Pons (tissue), 1 donor: ENCODE measurements around the gene ST6GALNAC3.
"Not testable (repeated sequence)": the region's sequence is repeated elsewhere in the genome, so short reads cannot be mapped to it uniquely, and the experiment has no call there.

Experiments
- DNase-seq: peaks from one replicate; pipeline ENCODE4 v3.0.0-alpha.2; 2016; ENCODE audit warnings: low spot score

ST6GALNAC3 gene

DNA sequence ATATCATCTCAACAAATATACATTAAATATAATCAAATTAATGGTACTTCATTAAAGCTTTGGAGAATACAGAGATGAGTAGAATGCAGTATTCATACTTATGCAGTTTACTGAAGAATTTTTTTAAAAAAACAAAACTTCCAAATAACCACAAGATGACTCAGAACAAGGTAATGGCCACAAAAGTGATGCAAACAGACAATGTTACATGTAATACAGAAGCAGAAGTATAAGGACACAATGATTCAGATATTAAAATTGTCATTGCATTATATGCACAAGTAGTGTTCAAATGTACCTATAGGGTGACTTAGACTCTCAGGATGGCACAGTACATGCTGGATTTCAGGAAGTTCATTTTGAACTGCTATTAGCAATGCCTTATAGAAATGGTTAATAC is 565.5 kb downstream of the ST6GALNAC3 start:
- DNase-seq, result no peak

DNA sequence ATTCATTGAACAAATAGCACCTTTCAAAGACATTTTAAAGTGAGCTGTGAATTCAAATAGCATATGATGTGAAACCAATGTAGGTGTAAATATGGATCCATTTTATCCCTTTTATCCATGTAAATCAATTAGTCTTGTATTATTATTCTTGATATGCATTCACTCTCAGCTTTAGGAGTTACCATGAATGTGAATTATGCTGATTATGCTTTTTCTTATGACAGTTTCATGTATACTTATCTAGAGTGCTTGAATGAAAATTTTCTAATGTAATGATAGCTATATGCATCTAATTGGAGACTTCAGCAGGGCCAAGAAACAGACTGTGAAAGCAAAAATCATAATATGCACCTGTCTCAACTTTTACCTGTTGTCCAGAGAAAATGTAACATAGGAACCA is 566.2 kb downstream of the ST6GALNAC3 start:
- no peak for DNase-seq

DNA sequence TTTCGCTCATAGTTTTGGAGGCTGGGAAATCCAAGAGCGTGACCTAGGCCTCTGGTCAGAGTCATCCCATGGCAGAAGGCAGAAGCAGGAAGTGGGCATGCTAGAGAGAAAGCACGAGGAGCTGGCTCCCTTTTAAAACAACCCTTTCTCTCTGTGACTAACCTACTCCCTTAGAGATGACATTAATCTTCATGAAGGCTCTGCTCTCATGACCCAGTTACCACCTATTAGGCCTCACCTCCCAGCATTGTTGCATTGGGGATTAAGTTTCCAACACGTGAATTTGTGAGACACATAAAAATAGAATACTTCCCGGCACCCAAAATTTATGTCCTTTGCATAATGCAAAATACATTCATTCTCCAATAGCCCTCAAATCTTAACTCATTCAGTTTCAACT is 569.6 kb downstream of the ST6GALNAC3 start:
- DNase-seq, result no peak

DNA sequence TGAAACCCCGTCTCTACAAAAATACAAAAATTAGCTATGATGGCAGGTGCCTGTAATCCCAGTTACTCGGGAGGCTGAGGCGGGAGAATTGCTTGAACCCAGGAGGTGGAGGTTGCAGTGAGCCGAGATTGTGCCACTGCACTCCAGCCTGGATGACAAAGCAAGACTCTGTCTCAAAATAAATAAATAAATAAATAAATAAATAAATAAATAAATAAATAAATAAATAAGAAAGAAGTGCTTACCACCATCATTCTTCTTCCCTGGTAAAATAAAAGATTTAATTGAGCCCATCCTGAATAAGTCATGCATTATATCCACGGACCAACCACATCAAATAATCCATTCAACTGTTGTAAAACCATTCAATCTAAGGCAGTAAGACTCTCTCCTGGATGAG is 578.3 kb downstream of the ST6GALNAC3 start:
- DNase-seq, result not testable (repeated sequence)

DNA sequence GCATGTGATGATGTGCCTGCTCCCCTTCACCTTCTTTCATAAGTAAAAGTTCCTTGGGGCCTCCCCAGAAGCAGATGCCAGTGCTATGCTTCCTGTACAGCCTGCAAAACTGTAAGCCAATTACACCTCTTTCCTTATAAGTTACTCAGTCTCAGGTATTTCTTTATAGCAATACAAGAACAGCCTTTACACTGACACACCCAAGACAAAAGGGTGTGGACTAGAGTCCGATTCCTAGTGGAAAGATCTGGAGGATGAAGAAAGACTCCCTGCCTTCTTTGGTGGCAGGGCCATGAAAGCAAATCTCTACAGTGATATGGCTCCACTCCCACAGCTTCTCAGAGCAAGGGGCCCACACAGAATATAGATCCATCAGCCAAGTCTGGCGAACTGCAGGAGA is 583.1 kb downstream of the ST6GALNAC3 start:
- DNase-seq, result no peak

DNA sequence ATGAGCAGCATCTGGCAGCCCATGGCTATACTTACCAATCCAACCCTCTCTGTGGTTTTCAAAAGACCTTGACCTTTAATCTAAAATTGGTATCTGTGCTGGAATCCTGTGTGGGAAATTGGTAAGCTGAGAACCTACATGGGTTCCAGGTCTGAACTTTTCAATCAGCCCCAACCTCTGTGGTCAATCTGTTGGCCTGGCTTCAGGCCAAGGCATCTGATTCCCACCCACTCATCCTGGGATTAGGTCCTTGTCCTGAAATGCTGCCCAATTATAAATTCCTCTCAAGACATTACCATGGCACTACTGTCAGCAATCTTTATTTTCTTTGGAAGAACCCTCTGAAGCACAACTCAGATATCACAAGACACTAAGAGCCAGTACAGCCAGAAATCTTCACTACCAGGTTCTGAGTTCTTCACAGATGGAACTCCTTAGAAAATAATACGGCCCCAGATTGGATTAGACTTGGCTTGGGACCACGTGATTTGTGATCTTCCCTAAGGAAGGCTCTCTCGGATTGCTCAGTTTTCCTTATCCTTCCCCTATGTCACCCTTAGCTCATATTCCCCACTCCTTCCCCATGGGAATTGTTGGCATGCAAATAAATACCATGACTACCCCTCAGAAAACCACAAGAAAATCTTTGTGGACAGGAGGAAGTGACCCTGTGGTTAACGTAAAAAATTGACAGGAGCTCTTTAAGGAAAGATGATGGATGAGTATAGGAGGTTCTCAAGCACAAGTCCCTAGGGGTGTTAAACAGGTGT is 584.8 kb downstream of the ST6GALNAC3 start:
- no peak for DNase-seq

DNA sequence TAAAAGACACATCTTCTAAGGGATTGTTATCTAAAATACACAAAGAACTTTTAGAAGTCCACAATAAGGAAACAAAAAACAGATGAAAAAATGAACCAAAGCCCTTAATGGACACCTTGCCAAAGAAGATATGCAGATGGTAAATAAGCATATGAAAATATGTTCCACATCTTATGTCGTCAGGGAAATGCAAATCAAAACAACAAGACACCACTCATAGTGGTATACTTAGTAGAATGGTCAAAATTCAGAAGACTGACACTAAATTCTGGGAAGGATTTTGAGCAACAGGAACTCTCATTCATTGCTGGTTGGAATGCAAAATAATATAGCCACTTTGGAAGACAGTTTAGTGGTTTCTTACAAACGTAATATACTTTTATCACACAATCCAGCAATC is 587.0 kb downstream of the ST6GALNAC3 start:
- DNase-seq, result no peak

DNA sequence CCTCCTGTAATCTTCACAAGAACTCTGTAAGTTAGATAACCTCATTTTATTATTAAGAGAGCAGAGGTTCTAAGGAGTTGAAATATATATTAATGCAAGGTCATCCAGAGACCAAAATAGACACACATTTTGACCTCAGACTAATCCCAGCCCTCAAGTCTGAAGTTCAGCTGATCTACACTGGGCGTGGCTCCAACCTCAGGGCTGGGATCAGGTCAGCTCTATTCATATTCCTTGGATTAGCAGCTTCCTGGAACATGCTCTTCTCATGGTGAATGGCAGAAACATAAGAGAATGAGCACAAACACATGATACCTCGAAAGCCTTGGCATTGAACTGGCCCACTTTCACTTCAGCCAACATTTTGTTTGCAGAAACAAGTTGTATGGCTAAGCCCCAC is 592.0 kb downstream of the ST6GALNAC3 start:
- DNase-seq, result no peak

DNA sequence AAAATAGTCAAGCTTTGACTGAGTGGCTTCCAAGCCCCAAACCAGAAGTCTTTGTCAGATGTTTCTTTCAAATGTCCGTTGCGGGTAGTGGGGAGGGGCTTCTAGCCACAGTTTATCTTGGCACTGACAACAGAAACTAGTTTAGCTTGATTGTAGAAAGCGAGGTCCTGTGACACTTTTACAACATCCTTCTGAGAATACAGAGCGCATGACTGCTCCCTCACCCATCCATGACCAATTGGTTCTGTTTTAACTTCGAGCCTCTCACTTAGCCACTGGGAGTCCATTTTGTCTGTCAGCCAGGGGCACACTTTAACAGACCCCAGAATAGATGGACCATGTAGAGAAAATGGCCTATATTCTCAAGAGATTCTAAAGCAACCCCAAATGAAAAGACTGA is 593.5 kb downstream of the ST6GALNAC3 start:
- no peak for DNase-seq

DNA sequence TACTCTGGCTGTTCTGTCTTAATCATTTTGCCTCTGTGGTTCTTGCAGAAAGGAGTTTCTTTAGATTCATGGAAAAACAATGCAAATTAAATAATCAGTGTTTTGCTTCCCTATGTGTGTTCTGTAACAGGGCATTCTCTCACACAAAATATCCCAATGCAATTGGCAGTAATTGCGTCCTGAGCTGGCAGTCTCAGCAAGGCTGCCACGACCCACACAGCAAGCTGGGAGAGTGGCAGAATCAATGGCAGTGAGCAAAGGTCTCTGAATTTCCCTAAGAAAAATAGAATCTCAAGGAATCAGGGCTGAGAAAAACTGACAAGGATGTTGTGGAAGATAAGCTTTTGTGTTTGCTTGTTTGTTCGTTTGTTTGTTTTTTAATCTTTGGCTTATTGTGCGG is 594.6 kb downstream of the ST6GALNAC3 start:
- no peak for DNase-seq

DNA sequence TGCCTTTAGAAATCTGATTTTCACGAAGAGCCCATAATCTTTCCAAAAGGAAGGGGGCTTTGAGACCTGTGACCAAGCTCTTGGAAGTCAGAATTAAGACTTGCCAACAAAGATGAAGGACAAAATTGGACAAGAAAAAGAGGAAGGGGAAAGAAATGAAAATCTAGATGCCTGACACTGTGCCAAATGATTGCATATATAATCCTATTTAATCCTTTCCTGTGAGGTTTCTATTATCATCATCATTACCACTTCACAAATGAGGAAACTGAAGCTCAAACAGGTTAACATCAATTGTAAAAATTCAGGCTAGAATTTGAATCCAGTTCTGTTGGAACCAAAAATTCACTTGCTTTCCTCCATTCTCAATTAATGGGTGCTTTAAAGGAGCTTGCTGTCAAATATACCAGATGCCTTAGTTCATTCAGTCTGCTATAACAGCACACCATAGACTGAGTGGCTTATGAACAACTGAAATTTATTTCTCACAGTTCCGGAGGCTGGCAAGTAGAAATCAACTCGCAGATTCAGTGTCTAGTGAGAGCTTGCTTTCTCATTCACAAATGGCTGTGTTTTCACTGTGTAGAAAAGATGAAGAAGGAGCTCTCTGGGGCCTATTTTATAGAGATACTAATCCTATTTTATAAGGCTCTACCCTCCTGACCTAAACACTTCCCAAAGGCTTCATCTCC is 595.2 kb downstream of the ST6GALNAC3 start:
- DNase-seq, result no peak

DNA sequence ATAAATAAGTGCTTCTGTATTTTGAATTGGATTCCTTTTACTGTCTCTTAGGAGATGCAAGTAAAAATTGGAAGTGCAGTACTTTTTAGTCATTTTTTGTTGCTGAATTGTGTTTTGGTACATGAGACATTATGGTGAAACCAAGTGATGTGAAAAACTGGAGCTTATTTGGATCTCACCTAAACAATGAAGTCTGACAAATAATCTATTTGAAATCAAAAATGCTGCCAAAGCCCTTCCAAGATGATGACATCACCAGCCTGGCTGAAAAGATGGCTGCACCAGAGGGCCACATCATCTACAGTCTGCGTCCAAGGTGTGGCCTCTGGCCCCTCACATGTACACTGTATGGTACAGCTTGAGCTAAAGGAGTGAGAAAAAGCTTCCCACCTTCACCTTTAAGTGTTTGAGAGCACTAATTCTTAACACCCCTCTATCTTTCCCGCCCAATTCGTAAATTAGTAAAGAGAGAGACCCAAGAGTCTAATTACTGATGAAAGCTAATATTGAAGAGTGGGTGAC is 600.2 kb downstream of the ST6GALNAC3 start:
- DNase-seq, result no peak

DNA sequence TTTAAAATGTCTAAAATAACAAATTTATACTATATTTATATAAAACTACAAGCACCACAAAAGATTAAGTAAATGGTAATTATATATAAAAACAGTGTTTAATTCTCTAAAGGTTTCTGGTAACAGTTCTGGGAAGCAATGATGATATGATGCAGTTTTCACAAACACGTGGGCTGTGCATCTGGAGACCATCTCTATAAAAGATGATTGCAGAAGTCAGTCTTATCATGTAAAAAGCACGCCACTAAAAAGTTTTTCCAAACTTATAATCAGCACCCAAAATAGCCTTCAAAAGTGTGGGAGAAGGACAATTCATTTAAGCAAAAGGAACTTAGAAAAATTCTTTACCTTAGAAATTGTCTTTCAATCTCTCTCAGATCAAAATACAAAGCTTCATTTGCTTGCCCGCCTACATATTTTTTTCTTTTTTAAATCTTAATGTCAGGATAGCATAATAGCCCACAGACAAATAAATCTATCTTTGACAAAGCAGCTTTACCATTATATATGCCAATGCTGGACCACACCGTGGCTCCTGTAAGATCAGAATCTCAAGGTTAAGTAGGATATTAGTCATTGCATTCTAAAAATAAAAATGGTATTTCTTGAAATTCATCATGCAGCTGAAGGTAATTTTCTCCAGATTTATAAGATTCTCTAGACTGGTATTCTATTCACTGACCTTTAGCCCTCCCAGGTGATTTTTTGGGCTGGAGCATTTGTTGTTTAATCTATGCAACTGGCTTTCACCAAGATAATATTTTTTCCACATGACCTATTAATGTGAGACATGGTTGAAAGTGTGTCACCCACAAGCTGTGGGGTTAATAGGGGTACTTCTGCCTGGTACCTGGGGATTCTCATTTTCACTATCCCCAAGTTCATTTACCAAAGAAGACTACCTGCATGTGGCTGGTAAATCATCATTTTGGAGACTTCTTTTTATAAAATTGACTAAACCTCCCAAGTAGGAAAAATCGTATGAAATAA is 603.2 kb downstream of the ST6GALNAC3 start:
- DNase-seq, result no peak

DNA sequence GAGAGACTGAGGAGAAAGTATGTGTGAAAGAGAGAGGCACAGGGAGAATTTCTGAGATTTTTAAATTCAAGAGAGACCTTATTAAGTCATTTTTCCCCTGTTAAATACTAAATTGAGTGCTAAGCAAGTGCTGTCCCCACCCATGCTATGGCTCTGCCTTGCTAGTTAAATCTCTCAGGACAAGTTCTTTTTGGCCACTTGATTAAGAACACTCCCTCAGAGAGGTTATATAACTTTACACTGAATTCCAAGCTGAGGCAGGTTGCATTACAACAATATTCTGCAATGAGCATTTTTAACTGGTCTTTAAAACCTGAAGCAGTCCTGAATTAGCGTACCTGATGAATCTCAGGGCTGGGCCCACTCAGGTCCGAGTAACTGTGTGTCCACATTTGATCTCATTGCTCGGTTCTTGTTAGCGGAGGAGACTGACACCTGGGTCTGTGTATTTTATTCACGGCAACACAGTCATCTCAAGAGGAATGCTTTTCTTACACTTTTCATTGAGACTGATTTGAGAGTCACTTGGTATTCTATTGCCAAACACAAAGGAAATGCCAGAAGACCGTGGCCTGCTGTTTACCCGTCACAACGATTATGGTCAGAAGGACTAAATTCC is 605.1 kb downstream of the ST6GALNAC3 start:
- DNase-seq, result no peak

DNA sequence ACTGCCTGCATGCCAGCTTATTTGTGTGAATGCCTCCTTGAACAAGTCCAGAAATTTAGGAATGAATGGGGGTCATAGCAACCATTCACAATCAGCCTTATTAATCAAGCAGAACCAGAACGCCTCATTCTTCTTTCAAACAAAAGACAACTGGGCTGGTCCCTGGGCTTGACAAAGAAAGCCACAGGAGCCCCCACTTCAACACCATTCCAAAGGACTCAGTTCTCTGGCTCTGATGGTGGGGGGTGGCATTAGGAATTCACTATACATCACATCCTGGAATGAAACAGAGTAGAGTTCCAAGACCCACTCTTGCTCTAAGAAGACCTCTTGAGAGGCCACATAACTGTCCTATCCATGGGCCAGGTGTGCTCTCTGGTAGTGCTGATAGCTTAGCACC is 606.1 kb downstream of the ST6GALNAC3 start:
- DNase-seq, result no peak

DNA sequence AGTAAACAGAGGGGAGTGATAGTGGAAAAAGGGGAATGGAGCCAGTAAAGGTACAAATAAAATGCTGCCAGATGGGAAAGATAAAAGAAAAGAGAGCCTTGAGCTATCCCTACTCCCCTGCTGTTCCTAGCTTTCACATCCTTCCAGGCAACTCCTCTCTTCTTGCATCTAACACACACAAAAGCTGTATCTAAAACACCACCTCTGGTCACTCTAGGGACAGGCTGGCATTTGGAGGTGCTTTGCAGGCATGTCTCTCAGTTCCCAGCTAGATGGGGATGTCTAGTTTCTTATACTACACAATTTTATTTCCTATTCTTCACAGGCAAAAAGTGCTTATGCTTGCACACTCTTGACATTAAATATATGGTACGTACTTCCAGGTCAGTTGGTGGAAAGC is 607.6 kb downstream of the ST6GALNAC3 start:
- no peak for DNase-seq
